IPS DF 4.7 (cell line): ENCODE measurements around the gene PIN4.
"Not testable (repeated sequence)": the region's sequence is repeated elsewhere in the genome, so short reads cannot be mapped to it uniquely, and the experiment has no call there.

Source experiments
- DNase-seq: peaks from one replicate; pipeline ENCODE4 v3.0.0-alpha.2; 2013; ENCODE audit warnings: low spot score; ENCODE audit errors: extremely low read depth

Gene PIN4

DNA sequence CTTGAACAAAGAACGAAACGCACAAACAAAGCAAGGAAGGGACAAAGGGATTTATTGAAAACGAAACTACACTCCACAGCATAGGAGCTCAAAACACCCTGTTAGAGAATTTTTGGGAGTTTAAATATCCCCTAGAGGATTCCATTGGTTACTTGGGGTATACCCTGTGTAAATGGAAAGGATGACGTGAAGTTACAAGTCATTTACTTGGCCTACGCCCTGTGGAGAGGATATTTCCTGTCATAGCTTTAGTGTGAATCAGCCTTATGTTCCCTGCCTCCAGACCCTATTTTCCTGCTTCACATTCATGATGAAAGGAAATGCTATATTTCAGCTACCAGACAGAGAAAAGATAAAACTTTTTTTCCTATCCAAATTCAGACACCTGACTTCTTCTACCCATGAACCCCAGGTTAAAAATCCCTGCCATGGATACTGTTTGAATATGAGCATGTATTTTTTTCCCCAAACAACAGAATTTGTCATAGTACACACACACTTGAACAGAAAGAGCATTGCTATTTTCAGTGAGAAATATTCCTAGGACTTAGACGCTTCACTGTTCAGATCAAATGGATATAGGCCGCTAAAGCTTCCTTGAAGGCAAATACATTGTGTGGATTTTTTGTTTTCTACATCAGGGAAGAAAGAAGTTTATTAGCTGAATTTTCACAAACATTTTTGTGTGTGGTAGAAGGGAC is 20.4 kb downstream of the PIN4 start:
- no peak for DNase-seq

DNA sequence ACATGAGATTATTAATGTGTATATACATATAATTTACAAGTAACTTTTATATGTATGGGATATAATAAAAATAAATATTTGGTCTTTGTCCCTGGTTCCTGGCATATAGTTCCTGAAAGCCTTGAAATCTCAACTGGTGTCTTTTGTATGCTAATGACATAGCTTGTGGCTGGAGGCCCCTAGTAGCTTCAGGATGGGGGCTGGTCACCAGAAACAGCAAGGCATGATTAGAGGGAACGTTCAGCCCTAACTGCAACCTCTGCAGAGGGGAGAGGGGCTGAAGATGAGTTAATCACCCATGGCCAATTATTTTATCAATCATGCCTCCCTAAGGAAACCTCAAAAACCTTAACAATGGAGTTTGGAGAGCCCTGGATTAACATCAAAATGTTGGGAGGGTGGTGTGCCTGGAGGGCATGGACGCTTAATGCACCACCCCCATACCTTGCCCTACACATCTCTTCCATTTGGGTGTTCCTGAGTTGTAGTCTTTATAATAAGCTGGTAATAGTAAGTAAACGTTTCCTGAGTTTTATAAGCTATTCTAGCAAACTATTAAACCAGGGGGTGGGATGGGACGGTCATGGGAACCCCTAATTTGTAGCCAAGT is 21.3 kb downstream of the PIN4 start:
- no peak for DNase-seq

DNA sequence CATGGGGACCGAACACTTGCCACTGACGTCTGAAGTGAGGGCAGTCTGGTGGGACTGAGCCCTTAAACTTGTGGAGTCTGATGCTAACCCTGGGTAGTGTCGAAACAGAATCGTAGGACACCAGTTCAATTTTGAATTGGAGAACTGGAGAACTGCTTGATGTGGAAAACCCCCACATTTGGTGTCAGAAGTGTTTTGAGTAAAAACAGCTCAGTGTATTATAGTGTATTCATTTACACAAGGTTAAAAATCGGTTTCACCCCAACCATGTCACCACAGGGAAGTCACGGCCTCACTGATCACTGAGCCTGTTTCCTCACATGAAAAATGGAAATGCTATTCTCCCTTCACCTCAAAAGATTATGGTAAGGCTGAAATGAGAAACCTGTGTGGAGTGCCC is 21.9 kb downstream of the PIN4 start:
- DNase-seq: no peak

DNA sequence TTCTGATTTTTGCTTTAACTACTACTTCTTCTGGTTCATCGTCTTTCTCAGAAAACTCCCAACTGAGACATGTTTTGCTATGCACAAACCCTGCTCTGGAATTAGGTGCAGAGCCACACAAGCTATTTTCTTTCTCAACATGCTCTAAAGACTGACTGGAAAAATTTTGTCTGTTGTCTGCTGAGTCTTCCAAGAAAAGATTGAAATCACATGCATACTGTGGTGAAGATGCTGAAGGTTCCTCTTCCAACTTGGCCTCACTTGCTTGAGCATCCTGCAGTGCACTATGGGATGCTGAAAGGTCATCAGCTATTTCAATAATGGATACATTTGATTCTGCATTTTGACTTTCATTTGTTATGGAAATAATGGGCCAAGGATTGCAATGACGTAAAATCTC is 24.1 kb downstream of the PIN4 start:
- no peak for DNase-seq

DNA sequence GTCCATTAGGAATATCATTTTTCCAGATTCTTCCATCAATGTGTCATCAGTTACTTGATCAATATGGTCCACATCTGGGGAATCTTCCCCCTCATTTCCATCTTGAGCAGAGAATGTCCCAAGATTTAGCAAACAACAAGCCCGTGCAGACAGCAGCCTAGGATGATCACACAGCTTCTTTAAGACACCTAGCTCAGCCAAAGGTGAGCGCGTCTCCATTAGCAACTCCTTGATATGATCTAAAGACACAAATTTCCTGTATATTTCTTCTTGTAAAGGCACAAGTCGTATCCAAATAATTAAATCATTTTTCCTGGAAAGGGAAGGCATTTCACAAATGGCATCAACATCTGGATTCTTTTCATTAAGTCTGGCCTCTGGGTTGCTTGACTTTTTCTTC is 25.8 kb downstream of the PIN4 start:
- no peak for DNase-seq

DNA sequence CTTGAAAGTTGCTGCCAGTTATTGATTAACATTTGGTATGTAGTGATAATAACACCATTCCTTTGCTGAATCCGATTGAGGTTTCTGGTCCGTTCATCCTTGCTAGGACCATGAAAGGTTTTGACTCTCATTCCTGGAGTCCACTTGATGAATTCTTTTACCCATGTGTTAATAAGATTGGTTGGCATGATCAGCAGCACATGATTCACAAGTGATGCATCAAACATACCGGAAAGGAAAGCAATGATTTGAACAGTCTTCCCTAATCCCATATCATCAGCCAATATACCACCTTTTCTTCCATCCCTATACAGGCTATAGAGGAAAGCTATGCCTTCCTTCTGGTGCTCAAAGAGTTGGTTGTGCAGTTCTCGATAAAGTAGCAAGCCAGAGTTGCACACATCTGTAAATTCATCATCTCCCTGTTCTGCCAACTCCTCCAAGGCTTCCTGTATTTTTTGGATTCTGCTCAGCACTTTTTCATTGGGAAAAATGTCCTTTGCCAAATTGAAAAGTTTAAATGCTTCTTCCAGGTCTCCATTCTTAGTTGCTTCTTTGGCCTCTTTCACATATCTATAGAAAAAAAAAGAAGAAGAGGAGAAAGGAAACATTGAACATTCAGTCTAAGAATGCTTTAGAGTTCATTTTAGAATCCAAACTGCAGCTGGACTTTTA is 26.7 kb downstream of the PIN4 start:
- DNase-seq: no peak

DNA sequence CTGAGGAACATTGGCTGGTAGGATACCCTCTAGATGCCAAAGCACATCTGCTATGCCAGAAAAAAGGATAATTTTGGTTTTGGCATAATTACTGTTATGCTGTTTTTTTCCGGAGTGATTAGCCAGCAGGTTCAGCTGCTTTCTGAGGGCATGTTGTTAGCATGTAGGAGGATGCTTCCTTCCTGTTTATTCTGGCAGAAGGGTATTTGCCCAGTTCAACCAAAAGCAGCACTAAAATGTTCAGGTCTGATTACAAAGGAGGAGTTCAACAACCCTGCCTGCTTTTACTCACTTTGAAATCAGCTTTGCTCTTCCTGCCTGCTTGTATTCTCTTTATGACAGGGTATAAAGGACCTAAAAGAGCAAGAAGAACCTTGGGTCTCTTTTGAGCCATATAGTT is 35.4 kb downstream of the PIN4 start:
- DNase-seq: no peak

DNA sequence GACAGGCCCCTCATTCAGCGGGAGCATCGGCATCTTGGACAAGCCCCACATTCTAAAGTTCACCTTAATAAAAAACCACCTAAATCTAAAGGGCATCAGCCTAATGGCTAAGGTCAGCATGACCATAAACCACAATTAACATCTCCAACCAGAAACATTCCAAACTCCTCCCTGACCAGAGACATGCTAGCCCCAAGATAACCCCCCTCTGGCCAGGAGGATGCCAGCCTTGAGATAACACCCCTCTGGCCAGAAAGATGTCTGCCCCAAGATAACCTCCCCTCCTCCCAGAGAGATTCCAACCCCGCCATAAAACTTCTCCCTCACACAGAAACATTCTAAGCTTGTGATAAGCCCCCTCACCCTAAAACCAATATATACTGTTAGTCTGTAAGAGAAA is 38.8 kb downstream of the PIN4 start:
- not testable (repeated sequence) for DNase-seq

DNA sequence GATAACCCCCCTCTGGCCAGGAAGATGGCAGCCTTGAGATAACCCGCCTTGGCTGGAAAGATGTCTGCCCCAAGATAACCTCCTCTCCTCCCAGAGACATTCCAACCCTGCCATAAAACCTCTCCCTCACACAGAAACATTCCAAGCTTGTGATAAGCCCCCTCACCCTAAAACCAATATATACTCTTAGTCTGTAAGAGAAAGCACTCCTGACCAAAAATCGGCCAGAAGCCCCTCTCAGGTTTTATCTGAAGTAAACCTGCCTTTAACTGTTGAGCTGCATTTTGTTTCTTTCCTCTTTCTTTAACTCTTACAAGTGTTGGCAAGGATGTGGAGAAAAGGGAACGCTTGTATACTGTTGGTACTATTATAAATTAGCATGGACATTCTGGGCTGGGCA is 48.7 kb downstream of the PIN4 start:
- DNase-seq: no peak

DNA sequence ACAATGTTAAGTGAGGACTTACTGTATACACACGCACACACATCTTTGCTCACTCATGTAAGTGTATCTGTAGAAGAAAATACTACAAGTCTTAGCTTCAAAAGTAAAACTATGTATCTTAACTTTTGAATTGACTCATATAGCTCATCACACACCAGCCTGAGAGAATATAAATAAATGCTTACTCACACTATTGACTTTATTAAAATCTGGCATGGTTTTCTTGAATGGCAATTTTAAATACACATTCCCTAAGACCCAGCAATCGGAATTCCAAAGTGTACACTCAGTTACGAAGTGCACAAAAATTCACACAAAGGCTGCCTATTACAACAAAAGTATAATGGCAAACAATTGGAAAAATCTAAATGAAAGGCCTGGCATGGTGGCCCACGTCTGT is 55.3 kb downstream of the PIN4 start:
- DNase-seq: no peak

DNA sequence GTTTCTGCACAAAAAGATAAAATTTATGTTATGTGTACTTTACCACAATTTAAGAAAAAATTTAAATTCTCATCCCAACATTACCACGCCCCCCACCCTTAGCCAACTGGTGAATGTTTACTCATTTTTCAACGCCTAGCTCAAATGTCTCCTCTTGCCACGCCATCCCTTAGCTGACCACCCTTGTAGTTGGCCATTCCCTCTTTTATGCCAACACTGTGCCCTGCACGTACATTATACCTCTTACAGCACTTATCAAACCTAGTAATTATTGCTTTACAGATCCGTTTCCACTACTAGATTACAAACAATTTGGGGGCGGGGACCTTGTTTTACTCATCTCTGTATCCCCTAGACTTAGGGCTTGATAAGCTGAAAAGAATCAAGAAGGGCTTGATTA is 56.6 kb downstream of the PIN4 start:
- no peak for DNase-seq

DNA sequence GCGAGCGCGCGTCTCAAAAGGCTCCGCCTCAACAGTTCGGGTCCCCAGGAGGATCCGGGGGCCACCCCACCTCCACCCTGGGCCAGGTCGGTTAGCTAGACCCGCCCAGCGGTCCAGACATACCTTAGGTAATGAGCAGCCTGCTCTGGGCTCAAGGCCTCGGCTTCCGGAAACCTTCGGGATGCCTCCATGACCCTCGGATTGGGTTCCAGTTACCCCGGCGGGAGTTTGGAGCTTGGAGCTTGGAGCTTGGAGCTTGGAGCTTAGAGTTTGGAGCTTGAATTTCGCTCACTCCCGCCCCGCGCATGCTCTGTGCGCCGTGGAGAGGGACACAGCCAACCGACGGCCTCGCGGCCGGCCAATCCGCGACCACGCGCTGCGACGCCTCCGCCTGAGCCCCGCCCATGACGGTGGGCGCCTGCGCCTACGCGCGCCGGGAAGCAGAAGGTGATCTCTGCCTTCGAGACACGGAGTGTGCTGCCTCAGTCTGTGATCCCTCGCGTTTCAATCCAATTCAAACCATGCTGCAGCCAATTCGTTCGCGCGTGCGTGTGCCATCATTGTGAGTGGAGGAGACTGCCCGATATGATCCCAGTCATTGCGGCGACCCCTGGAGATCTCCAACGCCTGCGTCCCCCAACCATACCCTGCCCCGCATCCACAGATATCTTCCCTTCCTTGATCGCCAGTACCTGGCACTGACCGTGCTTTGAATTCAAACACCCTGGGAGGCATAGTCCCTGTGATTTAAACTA is 57.3 kb downstream of the PIN4 start, which contains the start of gene ERCC6L:
Gene ERCC6L (minus strand): TSS at position 307 of the 755 bp plus-strand sequence. CDS start 116 bp downstream, at position 191.
- no peak for DNase-seq

DNA sequence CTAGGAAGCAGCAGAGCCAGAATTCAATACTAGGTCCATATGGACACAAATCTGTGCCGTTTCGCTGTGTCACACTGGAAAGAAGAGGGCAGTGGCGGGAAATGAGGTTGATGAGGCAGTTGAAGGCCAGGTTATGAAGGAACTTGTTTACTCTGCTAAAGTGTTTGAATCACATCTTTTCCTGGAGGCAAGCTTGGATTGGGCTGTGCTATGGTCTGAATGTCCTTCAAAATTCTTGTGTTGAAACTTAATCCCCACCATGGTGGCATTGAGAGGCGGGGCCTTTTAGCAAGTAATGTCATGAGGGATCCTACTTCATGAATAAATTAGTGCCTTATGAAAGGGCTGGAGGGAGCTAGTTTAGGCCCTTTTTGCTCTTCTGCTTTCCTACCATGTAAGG is 59.4 kb downstream of the PIN4 start:
- DNase-seq: no peak

DNA sequence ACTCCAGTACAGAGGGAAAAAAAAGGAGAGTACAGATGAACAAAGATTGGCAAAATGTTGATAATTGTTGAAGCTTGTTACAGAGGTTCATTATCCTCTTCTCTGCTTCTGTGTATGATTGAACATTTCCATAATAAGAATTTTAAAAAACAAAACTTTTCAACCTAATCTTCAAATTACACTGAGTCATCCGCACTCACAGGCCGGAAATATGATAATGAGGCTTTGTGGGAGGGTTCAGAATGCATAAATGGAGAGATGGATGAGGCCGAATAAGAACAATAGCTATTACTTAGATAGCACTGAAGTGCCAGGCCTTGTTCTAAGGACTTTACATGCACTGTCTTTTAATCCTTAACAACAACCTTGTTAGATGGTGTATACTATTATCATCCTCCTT is 61.9 kb downstream of the PIN4 start:
- no peak for DNase-seq

DNA sequence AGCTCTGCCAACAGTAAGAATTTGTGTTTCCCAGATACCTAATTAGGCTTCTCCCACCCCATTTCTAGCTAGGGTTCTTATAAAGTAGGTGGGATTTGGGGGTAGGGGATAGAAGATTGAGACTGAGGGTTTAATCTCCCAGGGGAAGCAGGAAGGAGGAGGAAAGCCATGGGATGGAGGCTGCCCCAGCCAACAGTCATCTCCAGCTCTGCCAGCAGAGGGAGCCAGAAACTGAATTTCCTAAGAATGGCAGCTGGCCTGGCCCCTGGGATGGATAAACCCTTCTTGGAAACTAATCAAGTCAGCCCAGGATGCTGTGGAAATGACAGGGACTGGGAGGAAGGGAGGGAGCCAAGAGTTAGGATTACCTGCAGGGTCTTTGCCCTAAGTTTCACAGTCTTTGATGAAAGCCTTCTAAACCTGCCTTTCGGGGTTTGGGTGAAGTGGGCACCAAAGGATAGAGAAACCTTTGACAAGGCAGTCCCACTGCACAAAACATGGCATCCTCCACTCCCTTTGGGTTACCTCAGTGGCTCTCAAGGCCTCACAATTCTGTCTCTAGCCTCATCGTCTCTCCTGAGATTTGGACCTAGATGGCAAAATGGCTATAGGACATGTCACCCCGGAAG is 64.0 kb downstream of the PIN4 start:
- DNase-seq: no peak

DNA sequence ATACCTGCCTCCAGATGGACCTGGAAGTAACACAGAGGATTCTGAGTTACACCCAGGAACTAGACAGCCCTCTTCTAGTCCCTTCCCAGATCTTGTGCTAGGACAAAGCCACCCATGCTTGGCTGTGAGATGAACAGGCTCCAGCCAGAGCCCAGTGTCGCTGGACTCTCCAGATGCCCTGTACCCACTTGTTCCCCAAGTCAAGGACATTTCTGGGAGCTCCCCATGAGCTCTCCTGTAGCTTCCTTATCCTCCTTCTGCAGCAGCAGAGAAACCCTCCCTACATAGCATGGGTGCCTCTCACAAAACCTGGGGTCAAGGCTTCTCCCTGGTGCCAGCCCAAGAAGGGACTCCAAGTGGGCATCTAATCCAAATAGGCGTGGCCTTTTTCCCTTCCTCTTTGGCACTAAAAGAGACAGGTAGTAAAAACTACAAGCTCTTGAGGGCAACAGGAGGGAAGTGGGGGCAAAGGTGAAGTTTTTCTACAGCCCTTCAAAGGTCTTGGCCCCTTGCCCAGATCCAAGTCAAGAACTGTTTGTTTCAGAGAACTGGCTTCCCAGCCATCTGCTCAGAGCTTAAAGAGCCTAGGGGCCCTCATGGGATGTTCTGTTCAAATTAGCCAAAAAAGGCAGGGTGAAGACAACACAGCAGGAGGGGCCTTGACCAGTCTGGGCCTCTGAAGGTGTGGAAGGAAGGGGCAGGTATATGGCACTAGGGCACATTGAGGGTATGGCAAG is 65.8 kb downstream of the PIN4 start:
- DNase-seq: no peak
